ENCODE results near the gene SLC30A10. TPM values are rescaled to one million over a fixed set of nuclear protein-coding genes. Genes with fewer than 3 reads are reported as not detected.

SLC30A10 gene
- polyA plus RNA-seq, 2 of the 4 experiments (the other 2 are of a cell fraction): 0.03 to 0.04 TPM

DNA sequence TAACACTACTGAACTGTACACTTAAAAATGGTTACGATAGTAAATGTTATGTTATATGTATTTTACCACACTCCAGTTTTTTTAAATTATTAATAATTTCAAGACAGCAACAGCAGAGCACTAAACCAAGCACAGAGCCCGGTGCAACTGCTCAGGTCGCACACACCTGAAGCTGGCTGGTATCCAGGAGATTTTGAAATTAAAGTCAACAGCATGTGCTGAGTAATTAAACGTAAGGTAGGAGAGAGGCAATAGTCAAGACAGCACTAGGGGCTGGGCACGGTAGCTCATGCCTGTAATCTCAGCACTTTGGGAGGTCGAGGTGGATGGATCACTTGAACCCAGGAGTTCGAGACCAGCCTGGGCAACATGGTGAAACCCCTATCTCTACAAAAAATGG is 35.1 kb upstream of the SLC30A10 start:
- Histone ChIP-seq H3K27ac (no peak overlapping the region), H3K4me2 (no peak overlapping the region), H3K4me1 (no peaks in the 10 kb centered on the region), H3K4me3 (no peak overlapping the region), H3K9me3 (no peaks in the 10 kb centered on the region)
- TF ChIP-seq POLR2A (IDR thresholded peaks at IDR 0.05; ENCODE audit: low read length) (no peak), HDAC2 (IDR thresholded peaks at IDR 0.05) (no peak), CEBPB (IDR thresholded peaks at IDR 0.05) (no peak)
- ChIA-PET CTCF (interaction anchor here (1.0 to 1.4 kb wide), 2 partner anchors 10 to 14 kb away, joined by 4 to 5 read pairs; no protein-coding TSS in a partner anchor), POLR2A (no interaction called here)
- ATAC-seq (no peak), FAIRE-seq (no peak), DNase-seq (ENCODE audit: low read depth in 1 of 2, low spot score in 1 of 2) (no peak)
- WGBS (ENCODE audit: missing lambda C conversion rate): 37% methylated on average over 7 of the region's 7 CpGs

- ChIA-PET CTCF (no interaction called here), POLR2A (no interaction called here)
- H3K4me1 ChIP-seq: no peaks in the 10 kb centered on the region
- no peak for DNase-seq (ENCODE audit: low read depth in 1 of 2, low spot score in 1 of 2)
- no peaks in the 10 kb centered on the region for H3K9me3 ChIP-seq
- TF ChIP-seq NR3C1 (IDR thresholded peaks at IDR 0.05) (no peak), PHF8 (IDR thresholded peaks at IDR 0.05; ENCODE audit: borderline replicate concordance, low read depth) (no peak), TFCP2L1 (CRISPR knock-in tag; IDR thresholded peaks at IDR 0.05) (no peak), HOXA7 (CRISPR knock-in tag; IDR thresholded peaks at IDR 0.05) (no peak), ZNF302 (CRISPR knock-in tag; IDR thresholded peaks at IDR 0.05) (no peak), ELK1 (IDR thresholded peaks at IDR 0.05; ENCODE audit: low read depth, low read length) (no peak), CBX8 (IDR thresholded peaks at IDR 0.05) (no peak), RNF2 (IDR thresholded peaks at IDR 0.05; ENCODE audit: borderline replicate concordance, low read depth) (no peak), FOSL2 (IDR thresholded peaks at IDR 0.05) (no peak), FOSL2 (CRISPR knock-in tag; IDR thresholded peaks at IDR 0.05) (no peak), FOSB (CRISPR knock-in tag; IDR thresholded peaks at IDR 0.05) (no peak), KDM5A (IDR thresholded peaks at IDR 0.05) (no peak), SMC3 (IDR thresholded peaks at IDR 0.05) (no peak), RAD21 (conservative IDR thresholded peaks at IDR 0.05 in 1 of 2, IDR thresholded peaks at IDR 0.05 in 1 of 2) (no peak), NPAS2 (CRISPR knock-in tag; IDR thresholded peaks at IDR 0.05; ENCODE audit: borderline replicate concordance) (no peak), CHD4 (IDR thresholded peaks at IDR 0.05; ENCODE audit: borderline replicate concordance) (no peak)
- TF ChIP-seq, protein P1, sequence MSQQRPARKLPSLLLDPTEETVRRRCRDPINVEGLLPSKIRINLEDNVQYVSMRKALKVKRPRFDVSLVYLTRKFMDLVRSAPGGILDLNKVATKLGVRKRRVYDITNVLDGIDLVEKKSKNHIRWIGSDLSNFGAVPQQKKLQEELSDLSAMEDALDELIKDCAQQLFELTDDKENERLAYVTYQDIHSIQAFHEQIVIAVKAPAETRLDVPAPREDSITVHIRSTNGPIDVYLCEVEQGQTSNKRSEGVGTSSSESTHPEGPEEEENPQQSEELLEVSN (IDR thresholded peaks at IDR 0.05; ENCODE audit: borderline replicate concordance, low read depth): no peak
- ATAC-seq: no peak; a peak in 1 of 6 replicates
- FAIRE-seq: no peak
- WGBS (ENCODE audit: missing lambda C conversion rate): 77% methylated on average over 2 of the region's 3 CpGs
- no peak overlapping the region for H3K4me2 ChIP-seq
- no peak overlapping the region for H3K4me3 ChIP-seq
- H3K27ac ChIP-seq: no peak overlapping the region
Measured at GRCh38 chr1:219961684-219962083, 33.3 kb upstream of the SLC30A10 start.

- FAIRE-seq (no peak), ATAC-seq (no peak), DNase-seq (ENCODE audit: low read depth in 1 of 2, low spot score in 1 of 2) (no peak)
- Histone ChIP-seq H3K4me2 (no peak overlapping the region), H3K4me1 (0 out of 3 replicates have a peak, but pooled peaks cover 2% of the 10 kb centered on the region), H3K4me3 (no peak overlapping the region), H3K9me3 (no peaks in the 10 kb centered on the region), H3K27ac (no peak overlapping the region)
- 53% methylated on average over 3 of the region's 3 CpGs for WGBS (ENCODE audit: missing lambda C conversion rate)
- TF ChIP-seq EP300 (IDR thresholded peaks at IDR 0.05): no peak
- TF ChIP-seq, protein P2, sequence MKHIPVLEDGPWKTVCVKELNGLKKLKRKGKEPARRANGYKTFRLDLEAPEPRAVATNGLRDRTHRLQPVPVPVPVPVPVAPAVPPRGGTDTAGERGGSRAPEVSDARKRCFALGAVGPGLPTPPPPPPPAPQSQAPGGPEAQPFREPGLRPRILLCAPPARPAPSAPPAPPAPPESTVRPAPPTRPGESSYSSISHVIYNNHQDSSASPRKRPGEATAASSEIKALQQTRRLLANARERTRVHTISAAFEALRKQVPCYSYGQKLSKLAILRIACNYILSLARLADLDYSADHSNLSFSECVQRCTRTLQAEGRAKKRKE (CRISPR knock-in tag; IDR thresholded peaks at IDR 0.05; ENCODE audit: low read depth): no peak
- ChIA-PET POLR2A (no interaction called here), CTCF (interaction anchor here (1.1 kb wide), 1 partner anchor 85 kb away, joined by 3 read pairs; no protein-coding TSS in a partner anchor)
Measured at GRCh38 chr1:219959540-219960203, 31.3 kb upstream of the SLC30A10 start.

Data from A549 (cell line).